SU-DHL-6 (cell line): ENCODE data around the gene NFIB.

Experiments
- H2AFZ ChIP-seq: fragments of 200-600 bp; sonication (generic); 2 replicates; pipeline ENCODE4 v1.6.1; 2014; ENCODE audit warnings: low read depth, mild to moderate bottlenecking, moderate library complexity, mixed read lengths, antibody characterized with exemption, low read length; ENCODE audit not compliant: severe bottlenecking
- H3F3A ChIP-seq: fragments of 200-600 bp; shearing (Covaris generic); 2 replicates; pipeline ENCODE4 v1.6.0; 2016; ENCODE audit warnings: antibody characterized with exemption, mild to moderate bottlenecking; ENCODE audit not compliant: insufficient read depth
- H3K27ac ChIP-seq: fragments of 200-600 bp; sonication (generic); 2 replicates; pipeline ENCODE4 v1.5.1; 2016; ENCODE audit warnings: low read depth, mild to moderate bottlenecking, low read length, moderate library complexity, mixed read lengths
- H3K27me3 ChIP-seq: fragments of 200-600 bp; sonication (generic), shearing (Covaris generic); 2 replicates; pipeline ENCODE4 v1.6.0; 2014; ENCODE audit warnings: mild to moderate bottlenecking, low read length
- H3K36me3 ChIP-seq: fragments of 200-600 bp; sonication (generic); 2 replicates; pipeline ENCODE4 v1.6.1; 2014; ENCODE audit warnings: mild to moderate bottlenecking, low read length, mixed read lengths
- H3K4me2 ChIP-seq: fragments of 300-600, 200-600 bp; shearing (Covaris generic), sonication (generic); 2 replicates; pipeline ENCODE4 v1.6.0; 2014; ENCODE audit warnings: low read length, low read depth, mild to moderate bottlenecking; ENCODE audit not compliant: poor library complexity, severe bottlenecking
- H3K4me3 ChIP-seq: fragments of 200-600 bp; sonication (generic); 2 replicates; pipeline ENCODE4 v1.5.1; 2014; ENCODE audit warnings: antibody characterized with exemption, low read length, mild to moderate bottlenecking, mixed read lengths; ENCODE audit not compliant: insufficient read depth, poor library complexity, severe bottlenecking
- H3K79me2 ChIP-seq: fragments of 200-600 bp; sonication (generic); 2 replicates; pipeline ENCODE4 v1.6.1; 2014; ENCODE audit warnings: mild to moderate bottlenecking, low read length, moderate library complexity; ENCODE audit not compliant: insufficient read depth
- H3K9ac ChIP-seq: fragments of 200-600 bp; sonication (generic); 2 replicates; pipeline ENCODE4 v1.7.0; 2014; ENCODE audit warnings: mild to moderate bottlenecking, low read length
- H3K9me2 ChIP-seq: fragments of 200-600 bp; sonication (generic); replicated peaks from 2 replicates; pipeline ENCODE4 v1.6.1; 2014; ENCODE audit warnings: low read length; ENCODE audit not compliant: insufficient read depth
- H3K9me3 ChIP-seq: fragments of 200-600 bp; sonication (generic); 2 replicates; pipeline ENCODE4 v1.6.1; 2014; ENCODE audit warnings: low read length, mixed read lengths; ENCODE audit not compliant: insufficient read depth
- H4K20me1 ChIP-seq: fragments of 200-600 bp; sonication (generic); 2 replicates; pipeline ENCODE4 v1.6.1; 2014; ENCODE audit warnings: low read depth, mild to moderate bottlenecking, antibody characterized with exemption, low read length, moderate library complexity, mixed read lengths
- EZH2phosphoT487 ChIP-seq: fragments of 200-600 bp; sonication (generic), shearing (Covaris generic); conservative IDR thresholded peaks from 2 replicates; pipeline ENCODE4 v1.6.1; 2018; ENCODE audit warnings: mild to moderate bottlenecking, antibody characterized with exemption, low read length, moderate library complexity, mixed read lengths
- TF ChIP-seq, protein P1 (sequence below): fragments of 200-600 bp; sonication (generic); IDR thresholded peaks from one replicate; pipeline ENCODE4 v1.5.1; 2017; ENCODE audit warnings: antibody characterized with exemption, mild to moderate bottlenecking, low read length, moderate library complexity; ENCODE audit not compliant: insufficient read depth, poor library complexity, severe bottlenecking

NFIB gene

DNA sequence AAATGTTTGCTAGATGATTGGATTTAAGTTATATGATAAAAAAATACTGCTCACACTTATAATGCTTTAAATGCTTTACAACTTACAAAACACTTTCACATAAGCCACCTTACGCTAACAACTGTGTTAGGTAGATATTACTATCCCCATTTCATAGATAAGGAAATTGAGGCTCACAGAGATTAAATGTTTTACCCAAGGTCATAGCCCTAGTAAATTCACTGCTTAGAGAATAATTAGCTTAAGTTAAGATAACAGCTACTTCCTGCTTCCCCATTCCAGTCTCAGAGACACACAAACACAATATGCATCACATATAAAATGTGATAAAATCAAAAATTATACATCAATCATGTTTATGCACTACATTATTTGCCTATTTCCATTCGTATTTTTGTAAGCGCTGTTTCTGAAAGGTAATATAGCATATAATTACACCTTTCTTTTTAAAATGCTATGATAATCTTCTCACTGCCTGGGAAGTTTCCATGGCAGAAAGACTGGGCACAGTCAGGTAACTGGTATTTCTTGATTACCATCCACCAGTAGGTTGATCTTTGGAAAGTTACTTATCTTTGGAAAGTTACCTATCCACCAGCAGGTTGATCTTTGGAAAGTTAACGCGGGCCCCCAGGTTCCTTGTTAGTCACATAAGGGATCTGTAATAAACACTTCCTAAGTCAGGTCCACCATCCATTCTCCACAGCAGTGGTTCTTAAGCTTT lies 101.1 kb downstream of the NFIB start:
- Histone ChIP-seq H3K4me2 (no peak overlapping the region), H3K79me2 (no peaks in the 10 kb centered on the region)

GRCh38 chr9:14212077-14212476 lies 101.9 kb downstream of the NFIB start:
- no peaks in the 10 kb centered on the region for H3K27me3 ChIP-seq
- no peak overlapping the region for H3K4me3 ChIP-seq
- H3K36me3 ChIP-seq, result no peaks in the 10 kb centered on the region
- no peaks in the 10 kb centered on the region for H3F3A ChIP-seq
- TF ChIP-seq, protein P1, sequence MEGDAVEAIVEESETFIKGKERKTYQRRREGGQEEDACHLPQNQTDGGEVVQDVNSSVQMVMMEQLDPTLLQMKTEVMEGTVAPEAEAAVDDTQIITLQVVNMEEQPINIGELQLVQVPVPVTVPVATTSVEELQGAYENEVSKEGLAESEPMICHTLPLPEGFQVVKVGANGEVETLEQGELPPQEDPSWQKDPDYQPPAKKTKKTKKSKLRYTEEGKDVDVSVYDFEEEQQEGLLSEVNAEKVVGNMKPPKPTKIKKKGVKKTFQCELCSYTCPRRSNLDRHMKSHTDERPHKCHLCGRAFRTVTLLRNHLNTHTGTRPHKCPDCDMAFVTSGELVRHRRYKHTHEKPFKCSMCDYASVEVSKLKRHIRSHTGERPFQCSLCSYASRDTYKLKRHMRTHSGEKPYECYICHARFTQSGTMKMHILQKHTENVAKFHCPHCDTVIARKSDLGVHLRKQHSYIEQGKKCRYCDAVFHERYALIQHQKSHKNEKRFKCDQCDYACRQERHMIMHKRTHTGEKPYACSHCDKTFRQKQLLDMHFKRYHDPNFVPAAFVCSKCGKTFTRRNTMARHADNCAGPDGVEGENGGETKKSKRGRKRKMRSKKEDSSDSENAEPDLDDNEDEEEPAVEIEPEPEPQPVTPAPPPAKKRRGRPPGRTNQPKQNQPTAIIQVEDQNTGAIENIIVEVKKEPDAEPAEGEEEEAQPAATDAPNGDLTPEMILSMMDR, result no peak
- no peak for TF ChIP-seq EZH2phosphoT487
- H3K9me3 ChIP-seq, result no peaks in the 10 kb centered on the region
- H2AFZ ChIP-seq, result no peak overlapping the region
- H3K4me2 ChIP-seq, result no peak overlapping the region
- no peaks in the 10 kb centered on the region for H3K9me2 ChIP-seq
- H3K79me2 ChIP-seq, result no peaks in the 10 kb centered on the region
- H3K9ac ChIP-seq, result no peak overlapping the region
- no peaks in the 10 kb centered on the region for H4K20me1 ChIP-seq
- H3K27ac ChIP-seq, result no peak overlapping the region

More for the DNA sequence above, 101.1 kb downstream of the NFIB start:
- no peaks in the 10 kb centered on the region for H3K36me3 ChIP-seq
- no peaks in the 10 kb centered on the region for H3F3A ChIP-seq
- H3K9me3 ChIP-seq, result no peaks in the 10 kb centered on the region
- no peak overlapping the region for H2AFZ ChIP-seq
- H3K4me3 ChIP-seq, result no peak overlapping the region
- H3K27ac ChIP-seq, result no peak overlapping the region
- H3K9ac ChIP-seq, result no peak overlapping the region
- H3K27me3 ChIP-seq, result no peaks in the 10 kb centered on the region
- no peaks in the 10 kb centered on the region for H3K9me2 ChIP-seq
- TF ChIP-seq EZH2phosphoT487, result no peak
- TF ChIP-seq, protein P1, result no peak
- H4K20me1 ChIP-seq, result no peaks in the 10 kb centered on the region

DNA sequence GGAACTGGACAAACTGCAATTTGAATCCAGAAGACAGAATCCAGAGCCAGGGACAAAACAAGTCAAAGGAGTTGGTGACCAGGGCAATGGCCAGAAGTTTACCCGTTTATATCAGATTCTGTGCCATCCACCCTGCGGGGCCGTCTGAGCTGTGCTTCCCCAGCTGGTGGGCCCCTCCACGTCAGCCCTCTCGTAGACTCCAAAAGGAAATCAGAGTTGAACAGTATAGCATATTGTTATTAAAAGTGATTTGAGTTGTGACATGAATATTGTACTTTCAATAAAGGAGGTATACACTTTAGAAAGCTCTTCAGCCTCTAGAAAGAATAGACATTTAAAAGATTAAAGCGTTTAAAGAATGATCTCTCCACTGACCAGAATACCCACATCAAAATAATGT lies 102.4 kb downstream of the NFIB start:
- no peak overlapping the region for H3K9ac ChIP-seq
- no peak overlapping the region for H3K27ac ChIP-seq
- TF ChIP-seq, protein P1, result no peak
- no peak for TF ChIP-seq EZH2phosphoT487
- H3K36me3 ChIP-seq, result no peaks in the 10 kb centered on the region
- H3K4me2 ChIP-seq, result no peak overlapping the region
- no peaks in the 10 kb centered on the region for H3F3A ChIP-seq
- H4K20me1 ChIP-seq, result no peaks in the 10 kb centered on the region
- no peaks in the 10 kb centered on the region for H3K27me3 ChIP-seq
- no peaks in the 10 kb centered on the region for H3K79me2 ChIP-seq
- H2AFZ ChIP-seq, result no peak overlapping the region
- H3K4me3 ChIP-seq, result no peak overlapping the region
- H3K9me2 ChIP-seq, result no peaks in the 10 kb centered on the region
- no peaks in the 10 kb centered on the region for H3K9me3 ChIP-seq
